HepG2 (cell line): ENCODE measurements around the gene ZCCHC24. TPM values are rescaled to one million over a fixed set of nuclear protein-coding genes. Genes with fewer than 3 reads are reported as not detected.

Experiments
- ATAC-seq: fragments of 200-7000 bp; cut with Tn5 transposase; 3 replicates; pipeline ENCODE4 v1.9.1; 2020; ENCODE audit warnings: mild to moderate bottlenecking, moderate library complexity
- BruUV-seq: library from RNA; stranded (reverse); fragments of 400-500 nt; replicated peaks from 2 replicates; lab custom pipeline; 2021; lab: Mats Ljungman, UMichigan
- CTCF ChIA-PET: fragments of 300-600 bp; formaldehyde crosslinking; extraction: SDS; loops from one replicate; lab custom pipeline; 2021; ENCODE audit warnings: low total read pairs, inconsistent platforms, low intra/inter-chr PET ratio; lab: Yijun Ruan, JAX
- POLR2A ChIA-PET: fragments of 350-600 bp; sonication (Branson Sonifier 250); formaldehyde crosslinking; loops from one replicate; lab custom pipeline; 2020; ENCODE audit warnings: antibody characterized with exemption, inconsistent platforms; lab: Yijun Ruan, JAX
- DNase-seq: peaks from one replicate; pipeline ENCODE4 v3.0.0-alpha.2; 2015; ENCODE audit warnings: low spot score
- FAIRE-seq: peaks from 3 replicates; lab custom pipeline; 2011; peaks lifted over from hg19 to GRCh38; lab: Jason Lieb, UNC
- H2AFZ ChIP-seq: one replicate; pipeline ENCODE4 v1.6.1; 2011; ENCODE audit warnings: low read length, inconsistent platforms
- H3K27ac ChIP-seq: fragments of 300-600 bp; 3 replicates; pipeline ENCODE4 v1.8.0; 2011; ENCODE audit warnings: mixed run types, mild to moderate bottlenecking, mixed read lengths, low read length, inconsistent platforms; ENCODE audit not compliant: insufficient read depth; ENCODE audit errors: extremely low read length
- H3K27me3 ChIP-seq, 2 experiments: fragments of 200-600 bp in 1 of 2; 2 replicates in 1 of 2; 3 replicates in 1 of 2; pipeline versions ENCODE4 v1.6.0 to v1.8.0; 2011; ENCODE audit warnings: low read length in 2 of 2, mild to moderate bottlenecking in 2 of 2, moderate library complexity in 2 of 2, inconsistent platforms in 1 of 2; ENCODE audit not compliant: insufficient read depth in 2 of 2, control insufficient read depth in 1 of 2
- H3K36me3 ChIP-seq, 2 experiments: fragments of 200-600 bp in 1 of 2; replicated peaks in 1 of 2; 2 replicates in 1 of 2; 3 replicates in 1 of 2; pipeline versions ENCODE4 v1.5.1 to v1.8.0; 2011; ENCODE audit warnings: low read length in 2 of 2, inconsistent platforms in 1 of 2; ENCODE audit not compliant: insufficient read depth in 2 of 2, control insufficient read depth in 1 of 2
- H3K4me1 ChIP-seq: 2 replicates; pipeline ENCODE4 v1.5.1; 2012; ENCODE audit warnings: low read length, inconsistent platforms; ENCODE audit not compliant: insufficient read depth
- H3K4me2 ChIP-seq: 2 replicates; pipeline ENCODE4 v1.6.0; 2011; ENCODE audit warnings: low read depth, low read length, inconsistent platforms
- H3K4me3 ChIP-seq, 3 experiments: fragments of 200-600 bp in 1 of 3; sonication (generic), shearing (Covaris generic) in 1 of 3; replicated peaks in 1 of 3; 2 replicates each; pipeline ENCODE4 v1.5.1; 2011 to 2016; ENCODE audit warnings: low read length in 3 of 3, inconsistent platforms in 2 of 3, low read depth in 2 of 3, mild to moderate bottlenecking in 2 of 3, control low read depth in 1 of 3, mixed read lengths in 1 of 3; ENCODE audit not compliant: insufficient read depth in 1 of 3
- H3K79me2 ChIP-seq: one replicate; pipeline ENCODE4 v1.6.1; 2011; ENCODE audit warnings: low read length, inconsistent platforms; ENCODE audit not compliant: insufficient read depth
- H3K9ac ChIP-seq: 2 replicates; pipeline ENCODE4 v1.6.0; 2011; ENCODE audit warnings: mild to moderate bottlenecking, low read depth, low read length, inconsistent platforms; ENCODE audit not compliant: insufficient read depth
- H3K9me3 ChIP-seq: 2 replicates; pipeline ENCODE4 v1.5.1; 2012; ENCODE audit warnings: mild to moderate bottlenecking, low read length
- H4K20me1 ChIP-seq: 2 replicates; pipeline ENCODE4 v1.6.0; 2011; ENCODE audit warnings: inconsistent platforms, mild to moderate bottlenecking, low read length, moderate library complexity; ENCODE audit not compliant: insufficient read depth
- ADNP ChIP-seq: sonication (generic); formaldehyde crosslinking; IDR thresholded peaks from 2 replicates; pipeline ENCODE4 v1.4.0; 2020; ENCODE audit warnings: missing genetic modification reagents
- CHD2 ChIP-seq: IDR thresholded peaks from 2 replicates; pipeline ENCODE4 v1.6.1; 2011; ENCODE audit warnings: low read depth, low read length, improper control_type of control experiment
- E2F1 ChIP-seq: sonication (generic); formaldehyde crosslinking; IDR thresholded peaks from 2 replicates; pipeline ENCODE4 v1.5.0; 2020; ENCODE audit warnings: missing genetic modification reagents
- GPBP1L1 ChIP-seq: sonication (generic); formaldehyde crosslinking; IDR thresholded peaks from 2 replicates; pipeline ENCODE4 v1.5.0; 2020; ENCODE audit warnings: mild to moderate bottlenecking, missing genetic modification reagents
- HINFP ChIP-seq: sonication (generic); formaldehyde crosslinking; IDR thresholded peaks from 2 replicates; pipeline ENCODE4 v1.4.0; 2020; ENCODE audit warnings: low read depth, mild to moderate bottlenecking, missing genetic modification reagents
- NFYC ChIP-seq: IDR thresholded peaks from 2 replicates; pipeline ENCODE4 v1.6.1; 2016; ENCODE audit warnings: missing genetic modification reagents, missing compliant biosample characterization
- NR0B2 ChIP-seq: sonication (generic); formaldehyde crosslinking; IDR thresholded peaks from 2 replicates; pipeline ENCODE4 v1.4.0; 2020; ENCODE audit warnings: mild to moderate bottlenecking, missing genetic modification reagents
- SNAPC5 ChIP-seq: sonication (generic); formaldehyde crosslinking; IDR thresholded peaks from 2 replicates; pipeline ENCODE4 v1.8.1; 2023; ENCODE audit warnings: mild to moderate bottlenecking, missing genetic modification reagents, borderline replicate concordance
- YY1 ChIP-seq: IDR thresholded peaks from 2 replicates; pipeline ENCODE4 v1.6.1; 2011; ENCODE audit warnings: low read length, low read depth, moderate library complexity, mild to moderate bottlenecking; ENCODE audit not compliant: insufficient read depth, insufficient replicate concordance
- ZC3H4 ChIP-seq: sonication (generic); formaldehyde crosslinking; IDR thresholded peaks from 2 replicates; pipeline ENCODE4 v1.4.0; 2020; ENCODE audit warnings: missing genetic modification reagents, borderline replicate concordance
- ZNF512 ChIP-seq: sonication (generic); formaldehyde crosslinking; IDR thresholded peaks from 2 replicates; pipeline ENCODE4 v1.4.0; 2020; ENCODE audit warnings: mild to moderate bottlenecking, missing genetic modification reagents
- ZNF781 ChIP-seq: sonication (generic); formaldehyde crosslinking; IDR thresholded peaks from 2 replicates; pipeline ENCODE4 v1.5.1; 2020; ENCODE audit warnings: borderline replicate concordance, mild to moderate bottlenecking, missing genetic modification reagents; ENCODE audit errors: not compliant biosample characterization
- ZZZ3 ChIP-seq: sonication (generic); formaldehyde crosslinking; IDR thresholded peaks from 2 replicates; pipeline ENCODE4 v1.4.0; 2020; ENCODE audit warnings: missing genetic modification reagents, mild to moderate bottlenecking, borderline replicate concordance
- WGBS: methylation state at CpG from one replicate; pipeline ENCODE4 v1.1.6; 2017; ENCODE audit warnings: low lambda C conversion rate; 5-methylcytosine and 5-hydroxymethylcytosine counted together
- in situ Hi-C: cut with HindIII; loops from 2 replicates; pipeline ENCODE4 v1.10.0; 2017; ENCODE audit warnings: low pct_unique_long_range_greater_than_20kb; ENCODE audit not compliant: extremely low pct_ligation_motif_present
- intact Hi-C: fragments of 100-400 bp; cut with micrococcal nuclease; formaldehyde crosslinking; loops from one replicate; pipeline ENCODE4 v1.10.0; 2022; ENCODE audit not compliant: unreplicated experiment
- polyA plus RNA-seq, 8 experiments: library from polyadenylated mRNA; depleted of rRNA in 3 of 8; stranded (reverse) in 7 of 8; unstranded in 1 of 8; fragments of >200 nt; fragmentation: Illumina TruSeq in 4 of 8; extraction: Trizol in 4 of 8; gene quantifications; 2 replicates each; pipeline versions ENCODE4 v1.2.1 to v1.2.3, GENCODE V29; 2011 to 2016; ENCODE audit warnings: low read depth in 4 of 8, missing spikeins in 1 of 8, mixed read lengths in 1 of 8; ENCODE audit not compliant: insufficient read depth in 1 of 8
- total RNA-seq, 5 experiments: library from RNA; depleted of rRNA; stranded (reverse); fragments of >200 nt; fragmentation: Illumina TruSeq; extraction: Trizol; gene quantifications; 2 replicates each; pipeline ENCODE4 v1.2.3, GENCODE V29; 2016; ENCODE audit warnings: low read depth in 1 of 5

ZCCHC24 gene
- total and polyA plus RNA-seq, 2 of the 13 experiments (the other 11 are each of a cell fraction or from before 2014, with no cell fraction given) = 3.1 to 7.9 TPM

GRCh38 chr10:79470096-79470495, 24.7 kb upstream of the ZCCHC24 start:
- POLR2A ChIA-PET = no interaction called here
- H3K9ac ChIP-seq = no peak overlapping the region
- no peaks in the 10 kb centered on the region for H4K20me1 ChIP-seq
- no TSS peak for BruUV-seq
- H3K9me3 ChIP-seq = no peaks in the 10 kb centered on the region
- H3K36me3 ChIP-seq = no peaks in the 10 kb centered on the region
- no peak overlapping the region for H3K27ac ChIP-seq
- H3K4me2 ChIP-seq = no peak overlapping the region
- H3K27me3 ChIP-seq = peaks cover 0 to 8% of the 10 kb centered on the region in 2 experiments; a peak in 2 of 5 replicates
- CTCF ChIA-PET = no interaction called here
- H3K79me2 ChIP-seq = no peaks in the 10 kb centered on the region
- in situ Hi-C loops = no loop called here
- DNase-seq (no peak), ATAC-seq (no peak), FAIRE-seq (no peak)
- intact Hi-C loops = no loop called here
- no peak overlapping the region for H2AFZ ChIP-seq
- peaks cover 23% of the 10 kb centered on the region for H3K4me1 ChIP-seq
- H3K4me3 ChIP-seq = no peak overlapping the region
- WGBS = 59% methylated on average over 8 of the region's 8 CpGs
- TF ChIP-seq YY1 (no peak), SNAPC5 (CRISPR knock-in tag) (no peak), NFYC (CRISPR knock-in tag) (no peak), ZNF512 (CRISPR knock-in tag) (no peak), HINFP (CRISPR knock-in tag) (no peak), ZC3H4 (CRISPR knock-in tag) (no peak), ZZZ3 (no peak), ZNF781 (CRISPR knock-in tag) (no peak), NR0B2 (CRISPR knock-in tag) (no peak), CHD2 (no peak), E2F1 (no peak), ADNP (CRISPR knock-in tag) (no peak), GPBP1L1 (no peak)
